ENCODE data around the gene EVI5L.

Gene EVI5L

DNA sequence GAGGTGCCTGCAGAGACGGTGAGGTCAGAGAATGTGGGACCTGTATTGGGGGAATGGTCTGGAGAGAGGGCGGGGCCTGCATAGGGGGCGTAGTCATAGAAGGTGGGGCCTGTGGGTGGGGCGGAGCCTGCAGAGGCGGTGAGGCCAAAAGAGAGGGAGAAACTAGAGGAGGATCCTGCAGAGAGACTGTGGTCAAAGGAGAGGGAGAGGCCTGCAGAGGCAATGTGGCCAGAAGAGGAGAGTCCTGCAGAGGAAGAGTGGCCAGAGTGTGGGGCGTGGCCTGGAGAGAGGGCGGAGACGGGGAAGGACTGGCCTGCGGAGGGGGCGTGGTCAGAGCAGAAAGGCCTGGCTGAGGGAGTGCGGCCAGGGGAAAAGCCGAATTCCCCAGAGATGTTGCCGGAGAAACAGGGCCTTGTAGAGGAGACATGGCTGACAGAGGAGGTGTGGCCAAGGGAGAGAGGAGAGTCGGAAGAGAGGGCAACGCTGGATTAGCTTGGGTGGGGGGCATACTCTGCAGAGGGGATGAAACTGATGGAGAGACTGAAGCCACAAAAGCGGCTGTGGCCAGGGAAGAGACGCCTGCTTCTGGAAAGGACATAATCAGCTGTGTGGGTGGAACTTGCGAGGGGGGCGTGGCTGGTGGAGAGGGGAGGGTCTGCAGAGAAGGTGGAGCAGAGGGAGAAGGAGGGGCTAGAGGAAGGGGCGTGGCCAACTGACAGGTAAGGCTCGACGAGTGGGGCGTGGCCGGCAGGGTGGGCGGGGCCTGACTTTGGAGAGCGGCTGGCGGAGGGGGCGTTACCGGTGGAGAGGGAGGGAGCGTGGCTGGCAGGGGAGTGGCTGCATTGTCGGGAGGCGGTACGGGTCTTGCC is 41.7 kb downstream of the EVI5L start:
- peak; percentile 78 for FAIRE-seq
- peak; percentile 84 for DNase-seq (ENCODE audit: low spot score)

GRCh38 chr19:7872306-7873204 is 42.5 kb downstream of the EVI5L start:
- FAIRE-seq, result no peak
- DNase-seq (ENCODE audit: low spot score), result no peak

GRCh38 chr19:7873304-7874075 is 43.5 kb downstream of the EVI5L start:
- DNase-seq (ENCODE audit: low spot score), result no peak
- FAIRE-seq, result no peak

DNA sequence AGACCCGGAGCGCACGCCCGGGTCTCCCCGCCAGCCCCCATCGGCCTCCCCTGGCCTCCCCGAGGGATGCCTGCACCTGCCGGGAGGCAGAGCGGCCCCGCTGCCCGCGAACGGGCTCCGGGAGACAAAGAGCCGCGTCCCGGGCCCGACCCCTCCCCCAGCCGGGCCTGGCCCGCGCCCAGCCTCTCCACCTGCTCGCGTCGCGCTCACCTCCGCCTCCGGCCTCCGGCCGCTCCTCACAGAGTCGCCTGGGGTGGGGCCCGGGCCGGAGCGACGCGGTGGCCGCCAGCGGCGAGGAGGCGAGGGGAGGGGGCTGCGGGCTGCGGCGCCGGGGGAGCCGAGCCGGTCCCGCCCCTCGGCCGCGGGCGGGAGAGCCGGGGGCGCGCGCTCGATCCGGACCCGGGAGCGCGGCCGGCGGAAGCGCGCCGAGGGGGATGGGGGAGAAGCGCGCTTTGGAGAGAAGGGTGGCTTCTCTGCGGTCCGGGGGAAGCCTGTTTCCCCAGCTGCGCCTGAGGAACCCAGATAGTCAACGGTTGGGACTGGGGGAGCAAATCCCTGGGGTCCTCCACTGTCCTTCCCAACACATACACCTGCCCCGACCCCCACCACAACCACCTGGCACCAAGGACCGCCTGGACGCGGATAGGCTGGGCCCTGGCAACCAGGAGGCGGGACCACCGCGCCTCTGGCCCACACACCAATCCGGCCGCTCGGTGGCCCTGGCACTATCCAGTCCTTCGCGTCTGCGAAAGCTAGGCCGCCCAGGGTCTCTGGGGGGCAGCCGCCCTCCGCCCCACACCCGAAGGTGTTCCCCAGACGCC is 44.3 kb downstream of the EVI5L start, which contains the start of gene PRR36:
Gene PRR36, minus strand, starts transcription at position 315 of the 821 bp plus-strand sequence. CDS start 701 bp downstream, outside the sequence.
- DNase-seq (ENCODE audit: low spot score) (no peak), FAIRE-seq (no peak)

DNA sequence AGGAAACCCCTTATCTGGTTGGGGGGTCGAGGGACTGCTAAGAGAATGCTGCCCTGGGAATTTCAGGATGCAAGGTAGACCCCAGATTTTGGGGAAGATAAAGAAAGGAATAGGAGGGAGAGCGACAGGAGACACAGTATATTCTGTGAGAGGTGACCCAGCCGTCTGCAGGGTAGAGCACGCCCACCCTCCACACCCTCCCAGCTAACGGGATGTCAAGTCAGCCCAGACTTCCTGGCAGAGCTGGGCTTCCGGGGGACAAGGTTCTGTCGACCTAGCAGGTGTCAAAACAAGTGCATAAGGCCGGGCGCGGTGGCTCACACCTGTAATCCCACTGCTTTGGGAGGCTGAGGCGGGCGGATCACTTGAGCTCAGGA is 44.9 kb downstream of the EVI5L start:
- DNase-seq (ENCODE audit: low spot score) (no peak), FAIRE-seq (no peak)

DNA sequence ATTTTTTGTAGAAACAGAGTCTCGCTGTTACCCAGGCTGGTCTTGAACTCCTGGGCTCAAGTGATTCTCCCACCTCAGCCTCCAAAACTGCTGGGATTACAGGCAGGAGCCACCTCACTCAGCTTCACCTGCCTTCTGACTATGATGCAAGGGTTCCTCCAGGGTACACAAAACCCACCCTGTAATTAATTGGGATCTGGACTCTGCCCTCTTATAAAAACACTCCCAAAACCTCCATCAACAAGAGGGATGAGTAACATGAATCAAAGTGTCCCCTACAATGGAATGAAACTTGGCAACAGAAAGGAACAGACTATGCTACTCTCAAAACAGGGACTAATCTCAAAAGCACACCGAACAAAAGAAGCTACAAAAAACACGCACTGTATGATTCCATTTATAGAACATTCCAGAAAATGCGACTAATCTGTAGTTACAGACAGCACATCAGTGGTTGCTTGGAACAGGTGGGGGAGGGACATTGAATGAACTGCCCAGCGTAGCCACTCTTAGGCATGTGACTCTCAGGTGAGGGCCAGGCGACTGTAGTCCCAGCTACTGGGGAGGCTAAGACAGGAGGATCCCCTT is 47.3 kb downstream of the EVI5L start:
- no peak for FAIRE-seq
- no peak for DNase-seq (ENCODE audit: low spot score)

- no peak for DNase-seq (ENCODE audit: low spot score)
- no peak for FAIRE-seq
Measured at GRCh38 chr19:7879111-7879807, 49.2 kb downstream of the EVI5L start.

GRCh38 chr19:7879836-7880235 is 49.8 kb downstream of the EVI5L start:
- FAIRE-seq (no peak), DNase-seq (ENCODE audit: low spot score) (no peak)

GRCh38 chr19:7881910-7882309 is 51.9 kb downstream of the EVI5L start:
- DNase-seq (ENCODE audit: low spot score) (no peak), FAIRE-seq (no peak)

DNA sequence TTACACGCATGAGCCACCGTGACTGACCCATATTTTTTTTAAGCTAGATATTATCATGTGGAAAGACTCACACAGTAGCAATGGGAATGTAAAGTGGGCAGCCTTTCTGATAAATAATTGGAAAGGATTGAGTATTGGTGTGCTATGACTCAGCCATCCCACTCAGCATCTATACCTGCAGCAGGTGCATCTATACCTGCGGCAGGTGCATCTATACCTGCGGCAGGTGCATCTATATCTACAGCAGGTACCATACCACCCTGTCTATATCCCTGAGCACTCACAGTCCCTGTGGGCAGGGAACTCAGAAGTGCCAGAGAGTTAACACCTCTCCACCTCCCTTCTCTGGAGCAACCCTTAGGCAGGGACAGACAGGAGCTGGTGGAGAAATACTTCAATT is 53.1 kb downstream of the EVI5L start:
- FAIRE-seq (no peak), DNase-seq (ENCODE audit: low spot score) (no peak)

DNA sequence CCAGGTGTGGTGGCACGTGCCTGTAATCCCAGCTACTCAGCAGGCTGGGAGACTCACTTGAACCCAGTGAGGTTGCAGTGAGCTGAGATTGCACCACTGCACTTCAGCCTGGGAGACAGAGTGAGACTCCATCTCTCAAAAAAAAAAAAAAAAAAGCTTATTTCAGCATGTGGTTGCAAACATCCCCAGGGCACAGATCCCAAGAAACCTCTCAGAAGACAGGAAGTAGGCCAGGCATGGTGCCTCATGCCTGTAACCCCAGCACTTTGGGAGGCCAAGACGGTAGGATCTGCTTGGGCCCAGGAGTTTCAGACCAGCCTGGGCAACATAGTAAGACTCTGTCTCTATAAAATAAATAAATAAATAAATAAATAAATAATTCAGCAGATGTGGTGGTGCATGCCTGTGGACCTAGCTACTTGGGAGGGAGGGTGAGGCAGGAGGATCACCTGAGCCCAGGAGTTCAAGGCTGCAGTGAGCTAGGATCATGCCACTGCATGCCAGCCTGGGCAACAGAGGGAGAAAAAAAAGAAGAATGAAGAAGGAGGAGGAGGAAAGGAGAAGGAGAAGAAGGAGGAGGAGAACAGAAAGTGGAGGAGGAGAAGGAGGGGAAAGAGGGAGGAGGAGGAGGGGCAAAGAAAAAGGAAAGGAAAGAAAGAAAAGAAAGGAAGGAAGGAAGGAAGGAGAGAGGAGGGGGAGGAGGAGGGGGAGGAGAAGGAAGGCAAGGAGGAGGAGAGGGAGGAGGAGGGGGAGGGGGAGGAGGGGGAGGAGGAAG is 54.0 kb downstream of the EVI5L start:
- FAIRE-seq (no peak), DNase-seq (ENCODE audit: low spot score) (no peak)

DNA sequence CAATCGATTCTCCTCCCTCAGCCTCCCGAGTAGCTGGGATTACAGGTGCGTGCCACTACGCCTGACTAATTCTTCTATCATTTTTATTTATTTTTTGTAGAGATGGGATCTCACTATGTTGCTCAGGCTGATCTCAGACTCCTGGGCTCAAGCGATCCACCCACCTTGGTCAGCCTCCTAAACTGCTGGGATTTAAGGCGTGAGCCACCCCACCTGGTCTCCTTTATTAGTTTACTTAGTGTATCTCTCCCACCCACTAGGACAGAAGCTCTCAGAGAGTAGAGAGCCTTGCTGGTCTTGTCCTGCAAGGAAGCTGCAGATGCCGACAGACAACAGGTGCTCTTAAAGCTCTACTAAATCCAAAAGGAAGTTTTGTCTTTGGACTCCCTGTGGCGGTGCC is 55.8 kb downstream of the EVI5L start:
- DNase-seq (ENCODE audit: low spot score), result no peak
- FAIRE-seq, result no peak

- no peak for FAIRE-seq
- no peak for DNase-seq (ENCODE audit: low spot score)
Measured at GRCh38 chr19:7887408-7888144, 57.6 kb downstream of the EVI5L start.

GRCh38 chr19:7888145-7888825 is 58.3 kb downstream of the EVI5L start, which contains the start of gene LRRC8E:
Gene LRRC8E, plus strand, starts transcription at chr19:7888510. Its CDS starts 7,094 bp downstream, at chr19:7895604.
- DNase-seq (ENCODE audit: low spot score), result peak; percentile 56
- FAIRE-seq, result no peak

DNA sequence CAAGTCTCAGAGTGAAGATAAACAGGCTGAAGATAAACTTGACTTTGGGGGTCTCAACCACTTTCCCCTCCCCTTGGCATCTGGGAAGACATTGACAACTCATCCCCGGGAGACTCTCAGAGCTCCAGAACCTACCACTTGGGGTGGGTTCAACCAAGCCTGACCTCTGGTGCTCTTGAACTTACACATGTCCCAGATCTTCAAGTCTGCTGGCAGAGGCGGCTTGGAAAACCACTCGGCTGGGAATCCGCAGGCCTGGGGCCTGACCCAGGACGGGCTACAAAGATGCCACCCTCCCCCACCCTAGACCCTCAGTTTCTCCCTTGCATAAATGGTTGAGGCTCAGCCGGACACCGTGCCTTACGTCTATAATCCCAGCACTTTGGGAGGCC is 58.8 kb downstream of the EVI5L start:
- no peak for DNase-seq (ENCODE audit: low spot score)
- no peak for FAIRE-seq

GRCh38 chr19:7893362-7894101 is 63.5 kb downstream of the EVI5L start:
- DNase-seq (ENCODE audit: low spot score), result peak; percentile 71

More at GRCh38 chr19:7893362-7894101, 63.5 kb downstream of the EVI5L start:
- FAIRE-seq, result peak; percentile 76

Data from RCC 7860 (cell line).